Stimulated activated CD4-positive, alpha-beta T cell treated with anti-CD3 and anti-CD28 coated beads, Interleukin-15, amount 100 ng/mL, for 48 hours (primary cell): ENCODE results near the gene FBXL12.
"Not testable (repeated sequence)": the region's sequence is repeated elsewhere in the genome, so short reads cannot be mapped to it uniquely, and the experiment has no call there.

Experiments
- DNase-seq, 2 donors: peaks; one replicate each; pipeline ENCODE4 v3.0.0-alpha.2; 2020; ENCODE audit warnings: low read depth in 2 of 2

FBXL12 gene

DNA sequence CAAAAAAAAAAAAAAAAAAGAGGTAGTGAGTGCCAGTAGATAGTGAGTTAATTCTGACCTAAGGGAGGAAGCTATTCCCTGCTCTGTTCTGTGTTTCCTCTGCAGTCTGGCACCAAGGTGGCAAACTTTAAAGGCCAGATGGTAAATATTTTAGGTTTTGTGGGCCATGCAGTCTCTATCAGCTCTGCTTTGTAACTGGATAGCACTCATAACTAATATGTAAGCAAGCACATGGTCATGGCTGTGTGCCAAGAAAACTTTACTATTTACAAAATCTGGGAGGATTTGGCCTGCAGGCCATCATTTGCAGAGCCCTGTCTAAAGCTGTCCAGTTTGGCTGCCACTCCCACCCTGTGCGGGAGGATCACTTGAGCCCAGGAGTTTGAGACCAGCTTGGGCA, 20.5 kb upstream of the FBXL12 start:
- no peak for DNase-seq

DNA sequence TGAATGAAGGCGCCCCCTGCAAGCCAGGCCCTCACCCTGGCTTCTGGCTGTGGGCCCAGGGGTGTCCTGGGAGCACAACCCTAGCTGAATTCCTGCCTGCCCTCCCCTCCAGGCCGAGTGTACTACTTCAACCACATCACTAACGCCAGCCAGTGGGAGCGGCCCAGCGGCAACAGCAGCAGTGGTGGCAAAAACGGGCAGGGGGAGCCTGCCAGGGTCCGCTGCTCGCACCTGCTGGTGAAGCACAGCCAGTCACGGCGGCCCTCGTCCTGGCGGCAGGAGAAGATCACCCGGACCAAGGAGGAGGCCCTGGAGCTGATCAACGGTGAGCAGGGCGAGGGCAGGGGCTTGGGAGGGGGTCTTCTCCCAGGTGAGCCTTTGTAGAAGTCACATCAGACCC, 19.4 kb upstream of the FBXL12 start:
- DNase-seq = no peak

DNA sequence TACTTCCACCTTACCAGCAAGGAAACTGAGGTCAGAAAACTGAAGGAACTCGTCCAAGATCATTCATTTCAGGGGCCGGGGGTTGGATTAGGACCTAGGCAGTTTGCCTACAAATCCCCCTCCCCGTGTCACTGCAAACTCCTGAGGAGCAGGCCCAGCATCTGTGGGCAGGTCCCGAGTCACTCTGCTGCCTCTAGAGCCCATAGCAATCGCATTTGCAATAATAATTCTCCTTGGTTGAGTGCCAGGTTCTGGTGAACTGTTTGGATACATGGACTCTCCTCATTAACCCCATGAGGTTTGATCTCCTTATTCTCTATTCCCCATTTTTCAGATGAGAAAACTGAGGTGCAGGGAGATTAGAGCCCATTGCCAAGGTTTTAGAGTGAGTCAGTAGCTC, 17.1 kb upstream of the FBXL12 start:
- no peak for DNase-seq

DNA sequence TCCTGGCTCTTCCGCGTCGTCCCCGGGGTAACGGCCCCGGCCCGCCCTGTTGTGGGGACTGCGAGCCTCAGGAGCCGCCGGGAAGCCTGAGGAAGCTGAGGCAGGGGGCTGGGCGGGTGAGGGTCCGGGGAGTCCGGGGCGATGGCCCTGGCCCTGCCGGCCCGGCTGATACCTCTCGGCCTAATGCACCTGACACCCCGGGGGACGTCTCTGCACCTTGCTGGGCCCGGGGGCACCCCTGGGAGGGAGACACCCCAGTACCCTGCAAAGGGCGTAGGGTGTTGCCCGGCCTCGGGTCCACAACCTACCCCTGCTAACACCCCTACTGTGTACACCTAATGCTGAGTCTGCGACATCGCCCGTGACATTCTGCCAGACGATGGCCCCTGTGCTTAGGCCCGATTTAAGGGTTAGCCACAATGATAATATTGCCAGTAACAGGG, 16.6 kb upstream of the FBXL12 start:
- no peak for DNase-seq

DNA sequence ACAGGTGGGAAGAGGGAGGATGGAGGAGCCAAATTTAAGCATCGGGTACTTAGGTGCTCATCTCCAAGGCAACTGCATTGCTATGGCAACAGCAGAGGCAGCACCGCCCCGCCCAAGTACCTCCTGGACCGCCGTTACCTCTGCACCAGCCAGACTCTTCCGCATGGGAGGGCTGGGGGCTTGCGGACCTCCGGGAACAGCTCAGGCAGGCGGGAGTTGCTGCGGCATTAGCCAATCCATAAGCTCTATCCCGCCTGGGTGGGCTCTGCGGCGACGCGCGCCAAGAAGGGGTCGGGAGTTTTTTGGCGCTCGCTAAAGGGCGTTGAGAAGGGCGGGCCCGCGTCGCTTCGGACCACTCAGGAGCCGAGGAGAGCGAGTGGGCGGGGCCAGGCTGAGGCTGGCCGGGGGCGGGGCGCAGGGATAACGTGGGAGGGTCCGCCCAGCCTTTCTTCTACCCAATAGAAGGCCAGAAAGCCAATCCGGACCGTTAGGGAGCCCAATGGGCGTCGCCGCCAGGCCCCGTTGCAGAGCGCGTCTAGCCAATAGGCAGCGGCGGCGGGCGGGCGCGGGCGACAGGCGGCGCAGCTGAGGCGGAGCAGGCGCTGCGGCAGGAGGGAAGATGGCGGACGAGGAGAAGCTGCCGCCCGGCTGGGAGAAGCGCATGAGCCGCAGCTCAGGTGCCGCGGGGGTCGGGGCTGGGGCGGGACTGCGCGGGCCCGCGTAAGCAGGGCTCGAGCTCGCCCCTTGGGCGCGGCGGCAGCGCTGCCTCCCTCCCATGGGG, 16.0 kb upstream of the FBXL12 start, which contains the start of gene PIN1:
PIN1 (plus strand) TSS at position 593 of the 781 bp plus-strand sequence; CDS start at position 620, 27 bp downstream.
- DNase-seq = peak; percentile 98 to 99

DNA sequence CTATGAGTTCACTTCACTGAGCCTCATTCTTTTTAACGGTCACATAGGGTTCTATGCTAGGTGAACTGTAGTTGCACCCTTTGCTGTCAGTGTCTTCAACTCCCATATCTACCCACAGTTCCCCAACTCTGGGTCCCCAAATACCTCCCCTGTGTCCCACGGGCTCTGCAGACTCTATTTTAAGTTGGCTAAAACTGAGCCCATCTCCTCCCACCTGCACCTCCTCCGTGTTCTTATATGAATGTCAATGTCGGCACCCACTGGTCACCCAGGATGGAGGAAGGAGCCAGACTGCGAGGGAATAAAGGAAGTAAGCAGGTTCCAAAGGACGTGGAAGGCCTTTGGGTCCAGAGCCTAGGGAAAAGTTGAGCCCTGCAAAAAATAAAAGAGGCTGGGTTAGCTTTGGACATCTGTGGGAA, 15.4 kb upstream of the FBXL12 start:
- DNase-seq = no peak

DNA sequence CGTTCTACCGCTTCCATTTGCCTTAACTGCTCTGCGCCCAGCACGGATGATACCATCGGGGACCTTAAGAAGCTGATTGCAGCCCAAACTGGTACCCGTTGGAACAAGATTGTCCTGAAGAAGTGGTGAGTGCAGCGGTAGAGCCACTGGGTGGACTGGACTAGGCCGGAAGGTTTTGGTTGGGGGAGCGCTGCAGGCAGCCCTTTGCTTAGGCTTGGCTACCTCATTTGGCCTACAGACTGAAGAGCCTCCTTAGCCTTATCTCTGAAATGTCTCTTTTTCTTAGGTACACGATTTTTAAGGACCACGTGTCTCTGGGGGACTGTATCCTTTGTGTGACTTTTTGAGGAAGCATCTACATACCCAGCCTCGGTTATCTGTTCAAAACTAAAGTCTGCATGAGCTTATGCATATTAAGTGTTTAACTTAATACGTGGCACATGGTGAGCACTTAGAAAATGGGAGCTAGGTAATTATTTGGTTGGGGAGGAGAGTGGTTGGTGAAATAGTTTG, 9.7 kb upstream of the FBXL12 start:
- DNase-seq = no peak

DNA sequence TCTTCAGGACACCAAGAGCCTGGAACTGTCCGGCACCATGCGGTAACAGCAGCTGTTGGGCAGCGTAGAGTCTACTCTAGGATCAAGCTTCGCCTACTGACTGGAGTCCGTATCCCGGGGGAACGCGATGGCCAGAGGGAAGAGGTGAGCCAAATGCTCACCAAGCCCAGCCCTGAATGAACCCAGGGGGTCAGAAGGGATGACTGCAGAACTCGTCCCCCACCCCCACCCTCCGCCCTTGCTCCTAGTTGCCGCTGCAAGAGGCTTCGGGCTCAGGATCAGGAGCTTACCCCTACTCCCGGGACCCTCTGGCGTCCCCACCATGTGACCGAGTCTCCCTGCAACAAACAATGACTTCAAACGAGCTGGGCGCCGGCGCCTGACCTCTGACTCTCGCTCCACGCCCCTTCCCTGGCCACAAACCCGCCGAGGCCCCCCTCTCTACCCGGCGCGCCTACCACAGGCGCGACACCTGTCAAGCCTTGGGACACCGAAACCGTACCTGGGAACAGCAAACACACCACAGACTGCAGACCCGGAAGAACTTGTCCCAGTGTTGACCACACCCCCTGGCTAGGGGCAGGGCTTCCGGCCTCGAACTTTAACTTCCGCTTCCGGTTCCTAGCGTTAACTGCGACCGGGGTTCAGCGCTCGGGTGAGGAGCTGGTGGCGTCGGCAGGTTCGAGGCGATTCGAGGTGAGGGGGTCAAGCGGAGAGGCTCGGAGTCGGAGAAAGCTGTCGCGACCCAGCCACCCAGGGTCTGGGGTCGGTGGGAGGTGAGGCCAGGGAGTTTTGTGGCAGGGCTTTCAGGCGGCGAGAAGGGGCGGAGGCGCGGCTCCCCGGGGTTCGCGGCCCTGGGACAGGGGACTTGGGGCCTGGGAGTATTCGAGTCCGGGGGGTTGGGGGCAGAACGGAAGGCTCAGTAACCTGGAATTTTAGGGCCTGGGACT, 8.7 kb upstream of the FBXL12 start, which contains the start of gene UBL5:
UBL5 (plus strand) TSS at position 630 of the 950 bp plus-strand sequence. CDS start 420 bp downstream, outside the sequence.
- DNase-seq = peak; percentile 72 to 84

DNA sequence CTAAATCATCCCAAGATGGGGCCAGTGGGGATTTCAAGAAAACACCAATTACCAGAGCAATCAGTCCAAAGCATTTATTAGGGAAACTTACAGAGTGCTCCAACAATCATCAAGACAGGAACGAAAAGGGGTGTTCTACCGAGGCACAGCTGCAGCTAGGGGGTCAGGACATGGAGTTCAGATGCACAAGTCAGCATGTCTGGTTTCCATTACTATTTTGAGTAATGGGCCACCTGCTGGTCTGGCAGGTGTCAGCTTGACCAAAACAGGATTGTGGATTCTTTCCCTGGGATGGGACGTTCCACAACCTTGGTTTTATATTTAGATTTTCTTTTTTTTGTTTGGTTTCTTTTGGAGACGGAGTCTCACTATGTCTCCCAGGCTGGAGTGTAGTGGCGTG, 4.9 kb upstream of the FBXL12 start:
- no peak for DNase-seq

DNA sequence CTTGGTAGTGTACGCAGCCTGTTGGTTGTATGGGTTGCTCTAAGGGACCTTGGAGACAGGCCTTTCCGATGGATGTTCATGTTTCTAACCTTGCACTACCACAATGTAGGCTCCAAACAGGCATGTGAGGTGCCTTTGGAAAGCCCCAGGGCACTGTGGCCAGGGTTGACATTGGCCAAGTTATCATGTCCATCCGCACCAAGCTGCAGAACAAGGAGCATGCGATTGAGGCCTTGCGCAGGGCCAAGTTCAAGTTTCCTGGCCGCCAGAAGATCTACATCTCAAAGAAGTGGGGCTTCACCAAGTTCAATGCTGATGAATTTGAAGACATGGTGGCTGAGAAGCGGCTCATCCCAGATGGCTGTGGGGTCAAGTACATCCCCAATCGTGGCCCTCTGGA, 1.2 kb upstream of the FBXL12 start:
- not testable (repeated sequence) for DNase-seq

DNA sequence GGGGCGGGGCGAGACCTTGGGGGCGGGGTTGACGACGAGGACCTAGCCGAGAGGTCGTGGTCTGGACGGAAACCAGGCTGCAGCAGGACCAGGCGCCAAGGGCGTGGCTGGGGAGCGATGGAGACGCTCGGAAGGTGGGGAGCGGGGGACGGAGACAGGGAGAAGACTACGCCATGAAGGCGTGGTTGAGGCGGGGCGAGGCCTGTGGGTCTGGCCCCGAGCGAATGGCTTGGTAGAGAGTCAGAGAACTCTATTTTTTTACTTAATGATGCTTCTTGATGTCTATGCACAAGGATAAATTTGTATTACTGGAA, 674 bp upstream of the FBXL12 start:
- DNase-seq = no peak

DNA sequence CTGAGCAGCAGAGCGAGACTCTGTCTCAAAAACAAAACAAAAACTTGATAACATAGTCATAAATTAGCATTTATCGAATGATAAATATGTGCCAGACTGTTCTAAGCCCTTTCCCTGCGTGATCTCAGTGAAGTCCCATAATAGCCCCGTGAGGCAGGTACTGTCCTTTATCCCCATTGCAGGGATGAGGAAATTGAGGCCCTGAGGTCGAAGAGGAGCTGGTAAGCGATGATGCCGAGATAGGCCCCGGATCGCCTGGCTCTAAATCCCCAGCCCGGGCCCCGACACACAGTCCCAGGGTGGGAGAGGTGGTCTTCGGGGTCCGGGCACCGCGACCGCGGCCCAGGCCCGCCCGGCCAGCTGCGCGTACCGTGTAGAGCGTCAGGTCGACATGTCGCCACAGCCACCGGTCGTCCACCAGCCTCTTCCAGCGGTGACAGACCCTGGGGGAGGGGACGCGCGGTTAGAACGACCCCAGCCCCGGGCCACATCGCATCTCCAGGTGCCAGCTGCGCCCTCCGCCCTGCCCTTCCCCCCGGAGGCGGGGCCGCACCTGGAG, 625 bp downstream of the FBXL12 start:
- DNase-seq = no peak

DNA sequence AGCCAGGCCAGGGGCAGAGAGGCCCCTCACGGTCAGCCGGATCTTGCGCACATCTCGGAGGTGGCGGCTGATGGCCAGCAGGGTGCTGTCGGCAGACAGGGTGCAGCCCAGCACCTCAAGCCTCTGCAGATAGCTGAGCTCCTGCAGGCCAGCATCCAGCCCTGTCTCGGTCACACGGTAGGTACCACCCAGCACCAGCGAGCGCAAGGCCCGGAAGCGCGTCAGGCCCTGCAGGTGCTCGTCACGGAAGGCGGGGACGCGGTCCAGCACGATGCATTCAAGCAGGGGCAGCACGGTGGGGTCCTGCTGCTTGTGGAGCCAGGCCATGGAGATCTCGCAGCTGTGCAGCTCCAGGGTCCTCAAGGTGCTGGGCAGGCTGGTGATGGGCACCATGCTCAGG, 7.7 kb downstream of the FBXL12 start:
- no peak for DNase-seq

DNA sequence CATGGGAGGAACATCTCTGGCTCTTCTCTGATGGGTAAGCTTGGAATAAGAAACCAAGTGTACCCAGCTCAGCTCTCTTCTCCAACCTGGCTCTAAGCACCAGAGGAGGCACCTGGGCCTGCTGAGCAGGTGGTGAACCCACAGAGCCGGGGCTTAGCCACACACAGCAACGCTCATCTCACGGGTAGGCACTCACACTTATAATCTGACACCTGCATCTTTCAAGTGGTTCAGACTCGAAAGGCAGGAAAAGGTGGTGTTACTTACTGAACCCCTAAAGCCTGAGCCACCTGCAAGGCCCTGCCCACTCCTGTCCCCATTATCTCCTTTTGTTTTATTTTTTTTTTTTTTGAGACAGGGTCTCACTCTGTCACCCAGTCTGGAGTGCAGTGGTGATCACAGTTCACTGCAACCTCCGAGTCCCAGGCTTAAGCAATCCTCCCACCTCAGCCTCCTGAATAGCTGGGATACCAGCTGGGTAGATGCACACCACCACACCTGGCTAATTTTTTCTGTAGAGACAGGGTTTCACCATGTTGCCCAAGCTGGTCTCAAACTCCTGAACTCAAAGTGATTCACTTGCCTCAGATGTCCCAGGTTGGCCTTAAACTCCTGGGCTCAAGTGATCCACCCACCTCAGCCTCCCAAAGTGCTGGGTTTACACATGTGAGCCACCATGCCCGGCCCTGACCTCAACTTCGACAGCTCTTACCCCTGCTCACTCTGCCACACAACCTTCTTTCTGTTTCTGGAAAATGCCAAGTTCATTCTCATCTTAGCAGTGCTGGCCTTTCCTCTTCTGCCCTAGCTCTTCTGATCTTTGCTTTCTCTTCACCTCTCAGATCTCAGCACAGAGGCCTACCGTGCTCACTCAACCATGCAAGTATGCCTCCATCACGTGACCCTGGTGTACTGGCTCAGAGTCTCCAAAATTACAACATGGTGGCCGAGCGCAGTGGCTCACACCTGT, 9.7 kb downstream of the FBXL12 start:
- no peak for DNase-seq

DNA sequence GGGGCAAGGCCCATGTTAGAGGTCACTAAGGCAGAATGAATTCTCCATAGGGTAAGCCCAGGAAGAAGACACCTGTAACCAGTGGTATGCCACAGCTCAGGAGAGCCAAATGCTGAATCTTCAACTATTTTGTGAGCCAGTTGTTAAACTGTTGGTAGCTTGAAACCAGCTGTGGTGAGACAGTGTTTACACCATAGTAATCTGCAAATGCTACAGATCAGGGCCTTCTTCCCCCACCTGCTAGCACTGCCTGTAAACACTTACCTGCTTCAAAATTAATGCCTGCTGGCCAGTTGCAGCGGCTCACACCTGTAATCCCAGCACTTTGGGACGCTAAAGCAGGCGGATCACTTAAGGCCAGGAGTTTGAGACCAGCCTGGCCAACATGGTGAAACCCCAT, 12.1 kb downstream of the FBXL12 start:
- no peak for DNase-seq

DNA sequence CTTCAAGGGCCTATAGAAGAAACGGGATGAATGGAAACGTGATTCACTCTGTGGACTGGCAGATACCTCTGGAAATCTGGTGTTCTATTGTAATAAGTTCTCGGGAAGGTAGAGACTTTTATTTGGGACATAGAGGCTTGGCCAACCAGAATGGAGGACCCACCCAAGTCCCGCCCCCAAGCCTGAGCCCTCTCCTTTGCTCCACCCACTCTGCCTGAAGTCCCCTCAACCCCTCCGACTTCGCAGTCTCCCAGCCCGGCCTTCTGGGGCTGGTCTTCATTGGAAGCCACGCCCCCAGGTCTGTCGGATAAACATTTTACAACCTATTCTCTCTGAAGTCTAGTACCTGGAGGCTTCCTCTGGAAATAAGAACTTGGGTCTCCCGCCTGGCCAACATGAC, 16.9 kb downstream of the FBXL12 start:
- no peak for DNase-seq

DNA sequence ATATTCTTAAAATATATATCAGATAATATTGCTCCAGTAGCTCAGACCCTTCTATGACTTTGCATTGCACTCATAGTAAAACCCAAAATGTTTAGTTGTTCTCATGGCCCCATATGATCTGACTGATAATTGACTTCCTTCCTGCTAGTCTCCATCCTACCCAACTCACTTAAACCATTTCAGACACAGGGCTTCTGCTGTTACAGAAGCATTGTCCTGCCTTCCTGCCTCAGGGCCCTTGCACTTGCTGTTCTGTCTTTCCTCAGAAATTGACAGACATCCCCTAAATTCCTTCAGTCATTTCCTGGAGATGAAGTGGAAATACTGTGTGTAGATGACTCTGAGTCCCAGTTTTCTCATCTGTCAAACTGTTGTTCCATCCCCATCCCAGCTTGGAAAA, 19.7 kb downstream of the FBXL12 start:
- DNase-seq = no peak

DNA sequence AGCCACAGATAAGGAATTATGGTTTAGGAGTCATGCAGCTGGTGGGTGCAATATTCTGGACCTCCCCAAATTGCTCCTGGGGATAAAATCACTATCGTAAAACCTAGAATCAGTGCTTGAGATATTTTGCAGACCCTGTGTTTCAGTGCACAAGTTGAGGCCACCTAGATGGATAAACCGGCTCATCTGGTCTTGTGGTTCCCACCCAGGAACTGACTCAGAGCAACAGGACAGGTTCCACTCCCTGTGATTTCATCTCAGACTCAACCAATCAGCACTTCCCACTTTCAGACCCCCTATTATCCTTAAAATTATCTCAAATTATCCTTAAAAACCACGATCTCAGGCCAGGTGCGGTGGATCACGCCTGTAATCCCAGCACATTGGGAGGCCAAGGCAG, 21.0 kb downstream of the FBXL12 start:
- DNase-seq = no peak

DNA sequence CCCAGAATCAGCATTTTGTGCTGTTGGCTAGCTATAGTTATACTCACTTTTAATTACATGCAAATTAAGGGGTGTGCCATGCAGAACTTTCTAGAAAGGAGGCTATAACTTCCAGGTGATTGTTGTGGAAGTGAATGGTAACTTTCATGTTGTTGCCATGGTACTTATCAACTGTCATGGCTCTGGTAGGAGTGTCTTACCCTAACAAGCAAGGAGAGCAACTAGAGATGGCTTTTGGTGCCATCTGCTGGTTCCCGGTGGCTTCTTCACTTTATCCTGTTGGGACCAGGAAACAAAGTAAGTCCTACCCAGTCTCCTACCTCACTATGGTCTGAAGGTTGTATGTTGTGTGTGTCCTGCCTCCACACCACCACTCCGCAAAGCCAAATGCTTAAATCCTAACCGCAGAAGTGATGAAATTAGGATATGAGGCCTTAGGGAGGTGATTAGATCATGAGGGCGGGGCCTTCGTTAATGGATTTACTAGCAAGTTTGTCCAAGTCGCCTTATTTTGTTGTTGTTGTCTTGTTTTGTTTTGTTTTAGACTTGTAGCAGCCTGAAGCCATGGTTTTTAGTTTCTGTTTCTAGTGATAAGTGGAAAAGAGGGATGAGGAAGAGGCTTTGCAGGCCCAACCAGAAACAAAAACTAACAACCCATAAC, 22.6 kb downstream of the FBXL12 start:
- DNase-seq = peak; percentile 67 to 77

DNA sequence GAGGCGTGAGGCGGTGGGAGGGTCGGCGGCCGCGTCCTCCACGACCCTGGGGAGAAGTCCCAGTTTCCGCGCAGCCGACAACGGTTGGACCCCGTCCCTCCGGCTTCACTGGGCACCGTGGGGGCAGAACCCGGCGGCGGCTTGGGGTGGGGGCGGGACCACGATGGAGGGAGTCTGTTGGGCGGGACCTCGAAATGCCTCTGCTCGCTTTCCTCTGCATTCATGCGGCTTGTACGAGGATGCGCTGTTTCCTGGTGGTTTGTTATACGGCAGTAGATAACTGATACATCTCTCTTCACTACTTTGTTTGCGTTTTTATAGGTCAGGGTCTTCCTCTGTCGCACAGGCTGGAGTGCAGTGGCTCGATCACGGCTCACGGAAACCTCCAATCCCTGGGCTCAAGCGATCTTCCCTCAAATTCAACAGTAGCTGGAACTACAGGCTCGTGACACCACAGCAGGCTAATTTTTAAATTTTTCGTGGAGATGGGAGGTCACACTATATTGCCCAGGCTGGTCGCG, 25.7 kb downstream of the FBXL12 start:
- DNase-seq = peak; percentile 36 to 55
